ENCODE measurements around the gene IFNA4.

- TF ChIP-seq CTCF (IDR thresholded peaks at IDR 0.05), result no peak
- TF ChIP-seq POLR2AphosphoS5 (IDR thresholded peaks at IDR 0.05), result no peak
Observed at GRCh38 chr9:21153336-21154017, 33.9 kb downstream of the IFNA4 start.
